Skeletal muscle cell (primary cell): Measurements from ENCODE around the gene ANXA4.
"Not testable (repeated sequence)": the region's sequence is repeated elsewhere in the genome, so short reads cannot be mapped to it uniquely, and the experiment has no call there.

ENCODE experiments used
- DNase-seq: peaks from one replicate; pipeline ENCODE4 v3.0.0-alpha.2; 2010; ENCODE audit warnings: low read depth
- H3K4me3 ChIP-seq: 2 replicates; pipeline ENCODE4 v1.5.1; 2011; ENCODE audit warnings: low read depth, mild to moderate bottlenecking, control low read depth, low read length, moderate library complexity

Gene ANXA4

DNA sequence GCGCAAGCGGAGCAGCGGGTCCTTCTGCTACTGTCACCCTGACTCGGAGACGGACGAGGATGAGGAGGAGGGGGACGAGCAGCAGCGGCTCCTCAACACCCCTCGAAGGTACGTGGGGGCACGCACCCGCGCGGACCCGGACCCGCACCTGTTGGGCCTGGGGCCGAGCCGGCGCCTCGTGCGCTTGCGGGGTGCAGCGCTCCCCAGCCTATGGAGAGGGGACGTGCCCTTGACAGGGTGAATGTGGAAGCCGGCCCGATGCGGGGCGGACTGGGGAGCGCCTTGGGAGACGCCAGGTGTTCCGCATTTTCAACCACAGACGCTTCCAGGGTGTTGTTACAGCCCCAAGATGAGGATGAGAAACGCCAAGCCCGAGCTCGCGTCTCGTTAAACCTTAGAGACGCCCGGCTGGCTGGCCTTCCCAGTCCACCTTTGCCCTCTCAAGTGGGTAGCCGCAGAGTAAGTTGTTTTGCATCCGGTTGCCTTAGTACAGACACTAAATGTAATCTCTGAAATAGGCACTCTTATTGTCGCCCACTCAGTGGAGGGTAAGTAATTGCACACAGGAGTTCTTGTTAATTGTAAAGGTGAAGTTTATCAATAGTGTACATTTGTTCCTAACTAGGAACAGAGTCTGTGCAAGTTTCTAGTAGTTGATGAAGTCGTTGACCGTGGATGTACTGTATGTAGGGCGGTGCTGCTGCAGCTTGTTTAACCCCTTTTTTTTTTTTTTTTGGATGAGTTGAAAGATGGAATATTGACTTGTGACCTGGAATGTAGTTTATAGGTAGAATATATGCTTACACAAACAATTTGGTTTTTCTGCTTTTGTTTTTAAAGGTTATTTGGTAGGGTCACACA lies 88.3 kb downstream of the ANXA4 start:
- no peak for DNase-seq
- H3K4me3 ChIP-seq: peak overlapping the region; percentile 92

DNA sequence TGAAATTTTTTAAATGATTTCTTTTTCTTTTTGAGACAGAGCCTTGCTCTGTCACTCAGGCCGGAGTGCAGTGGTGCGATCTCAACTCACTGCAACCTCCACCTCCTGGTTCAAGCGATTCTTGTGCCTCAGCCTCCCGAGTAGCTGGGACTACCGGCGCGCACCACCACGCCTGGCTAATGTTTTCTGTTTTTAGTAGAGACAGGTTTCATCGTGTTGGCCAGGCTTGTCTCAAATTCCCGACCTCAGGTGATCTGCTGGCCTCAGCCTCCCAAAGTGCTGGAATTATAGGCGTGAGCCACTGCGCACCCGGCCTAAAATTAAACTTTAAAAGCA lies 88.9 kb downstream of the ANXA4 start:
- not testable (repeated sequence) for DNase-seq
- peak overlapping the region; percentile 92 for H3K4me3 ChIP-seq

DNA sequence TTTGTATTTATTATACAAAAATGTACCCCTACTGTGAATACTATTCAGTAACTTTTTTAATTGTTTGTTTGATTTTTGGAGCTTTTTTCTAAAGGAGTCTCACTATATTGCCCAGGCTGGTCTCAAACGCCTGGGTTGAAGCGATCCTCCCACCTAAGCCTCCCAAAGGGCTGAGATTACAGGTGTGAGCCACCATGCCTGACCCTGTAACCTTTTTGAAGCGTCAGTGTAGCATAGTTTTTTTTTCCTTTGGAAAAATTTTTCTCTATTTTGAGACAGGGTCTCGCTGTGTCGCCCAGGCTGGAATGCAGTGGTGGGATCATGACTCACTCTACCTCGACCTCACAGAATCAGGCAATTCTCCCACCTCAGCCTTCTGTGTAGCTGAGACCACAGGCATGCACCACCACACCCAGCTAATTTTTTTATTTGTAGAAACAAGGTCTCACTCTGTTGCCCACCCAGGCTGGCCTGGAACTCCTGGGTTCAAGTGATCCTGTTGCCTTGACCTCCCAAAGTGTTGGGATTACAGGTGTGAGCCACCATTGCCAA lies 89.5 kb downstream of the ANXA4 start:
- no peak overlapping the region for H3K4me3 ChIP-seq
- no peak for DNase-seq

DNA sequence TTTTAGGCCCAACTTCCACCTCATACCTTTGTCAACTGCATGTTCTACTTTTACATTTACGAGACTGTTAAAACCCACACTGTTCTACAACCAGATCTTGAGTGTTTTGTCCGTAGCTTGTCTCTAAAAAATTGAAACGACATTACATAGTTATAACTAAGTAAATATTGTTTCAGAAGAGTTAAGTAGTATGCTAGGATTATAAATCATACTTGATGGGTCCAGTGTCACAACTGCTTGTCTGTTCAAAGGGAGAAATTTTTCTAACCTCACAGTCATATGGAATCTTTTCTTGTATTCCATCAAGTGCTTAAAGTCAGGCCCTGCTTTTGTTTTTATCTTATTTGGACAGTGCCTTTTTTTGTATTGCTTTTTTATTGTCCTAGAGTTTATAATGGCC lies 91.8 kb downstream of the ANXA4 start:
- no peak for DNase-seq
- no peak overlapping the region for H3K4me3 ChIP-seq

DNA sequence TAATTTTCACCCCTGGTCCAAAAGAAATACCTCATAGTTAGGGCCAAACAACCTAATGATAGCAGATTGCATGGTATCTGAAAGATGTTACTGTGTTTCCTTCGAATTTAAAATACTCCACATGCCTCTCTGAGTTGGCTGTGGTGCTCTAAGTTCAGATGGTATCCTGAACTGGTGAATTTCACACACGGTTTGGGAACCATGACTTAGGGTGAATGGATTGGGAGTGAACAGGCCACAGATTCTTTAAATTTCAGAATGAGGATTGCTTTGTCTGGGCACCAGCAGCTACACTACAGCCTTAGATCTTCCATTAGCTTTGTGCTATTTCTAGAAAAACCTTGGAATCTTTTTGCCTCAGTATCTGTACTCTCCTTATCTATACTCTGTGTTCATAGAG lies 93.7 kb downstream of the ANXA4 start:
- H3K4me3 ChIP-seq: no peak overlapping the region
- no peak for DNase-seq

DNA sequence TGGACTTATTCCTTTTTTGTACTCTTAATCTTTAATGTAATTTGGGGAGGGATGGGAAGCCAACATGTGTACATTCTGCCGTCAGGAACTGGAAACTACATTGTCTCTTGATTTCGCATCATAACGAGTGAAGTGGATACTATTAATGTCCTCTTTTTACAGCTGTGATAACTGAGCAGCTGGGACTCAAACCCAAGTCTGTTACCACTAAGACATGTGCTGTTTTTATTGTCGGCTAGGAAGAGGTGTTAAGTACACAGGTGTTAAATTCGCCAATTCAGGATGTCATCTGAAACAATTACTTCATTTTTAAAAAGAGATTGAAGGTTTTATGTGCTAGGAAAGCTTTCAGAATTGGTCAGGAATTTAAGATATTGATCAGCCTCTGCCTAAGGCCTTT lies 94.4 kb downstream of the ANXA4 start:
- no peak overlapping the region for H3K4me3 ChIP-seq
- DNase-seq: no peak

- H3K4me3 ChIP-seq: no peak overlapping the region
- DNase-seq: no peak
These were observed 95.6 kb downstream of the ANXA4 start for GRCh38 chr2:69837533-69837932.

DNA sequence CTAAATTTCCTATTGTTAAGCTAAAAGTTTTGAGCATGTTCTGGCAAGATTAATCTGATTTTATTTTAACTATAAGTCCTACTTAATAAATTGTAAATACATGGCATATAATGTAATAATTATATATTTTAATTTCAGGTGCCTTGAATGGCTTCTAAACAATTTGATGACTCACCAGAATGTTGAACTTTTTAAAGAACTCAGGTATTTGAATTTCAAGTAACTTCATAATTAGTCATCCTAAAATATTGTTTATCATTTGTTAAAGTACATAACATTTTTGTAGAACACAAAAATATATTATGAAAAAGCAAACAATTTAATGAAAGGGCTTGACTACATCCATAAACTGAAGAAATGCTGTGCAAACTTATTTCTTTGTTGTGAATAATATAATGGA lies 102.1 kb downstream of the ANXA4 start:
- no peak for DNase-seq
- H3K4me3 ChIP-seq: no peak overlapping the region

- DNase-seq: no peak
- no peak overlapping the region for H3K4me3 ChIP-seq
These were observed 102.6 kb downstream of the ANXA4 start for GRCh38 chr2:69844560-69844959.

- no peak overlapping the region for H3K4me3 ChIP-seq
- no peak for DNase-seq
These were observed 104.5 kb downstream of the ANXA4 start for GRCh38 chr2:69846182-69847067.

DNA sequence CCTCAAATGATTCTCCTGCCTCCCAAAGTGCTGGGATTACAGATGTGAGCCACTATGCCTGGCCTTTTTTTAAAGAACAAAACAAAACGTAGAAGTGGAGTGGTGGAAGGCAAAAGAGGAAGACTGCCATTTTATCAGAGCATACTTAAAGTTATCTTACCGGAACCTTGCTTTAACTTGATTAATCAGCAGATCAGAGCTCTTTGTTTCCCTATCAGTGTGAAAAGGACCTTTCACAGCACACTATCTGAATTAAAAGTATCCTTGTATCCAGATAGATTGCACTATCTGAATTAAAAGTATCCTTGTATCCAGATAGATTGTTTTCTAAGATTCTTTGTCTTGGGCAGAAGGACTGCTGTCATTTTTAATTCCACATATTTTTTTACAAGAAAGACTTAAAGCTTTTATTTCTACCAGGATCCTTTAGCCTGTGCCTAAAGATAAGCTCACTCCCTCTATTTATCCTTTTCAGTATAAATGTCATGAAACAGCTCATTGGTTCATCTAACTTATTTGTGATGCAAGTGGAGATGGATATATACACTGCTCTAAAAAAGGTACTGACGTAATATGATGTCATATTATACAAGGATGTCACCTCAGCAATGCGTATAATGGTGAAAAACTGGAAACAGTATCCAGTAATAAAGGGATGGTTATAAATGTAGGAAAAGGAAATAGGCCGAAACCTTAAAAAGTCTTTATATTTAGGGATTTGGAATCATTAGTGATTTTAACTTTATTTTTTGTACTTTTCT lies 105.3 kb downstream of the ANXA4 start:
- no peak overlapping the region for H3K4me3 ChIP-seq
- DNase-seq: no peak

GRCh38 chr2:69848186-69848790 lies 106.4 kb downstream of the ANXA4 start:
- no peak overlapping the region for H3K4me3 ChIP-seq
- DNase-seq: no peak

DNA sequence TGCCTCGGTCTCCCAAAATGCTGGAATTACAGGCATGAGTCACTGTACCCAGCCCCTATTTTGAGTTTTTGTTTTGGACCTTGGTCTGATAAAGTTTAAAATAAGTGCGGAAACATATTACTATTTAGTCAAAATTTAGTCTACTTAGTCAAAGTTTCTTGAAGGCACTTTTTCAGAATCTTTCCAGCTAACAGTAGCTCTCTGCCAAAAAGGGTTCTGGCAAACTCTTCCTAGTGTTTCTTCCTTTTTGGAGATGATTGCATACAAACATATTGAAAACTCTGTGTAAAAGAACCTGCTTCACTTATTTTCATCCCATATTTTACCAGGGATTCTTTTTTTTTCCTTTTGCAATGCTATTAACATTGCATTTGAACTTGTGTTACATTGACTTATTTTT lies 116.3 kb downstream of the ANXA4 start:
- H3K4me3 ChIP-seq: no peak overlapping the region
- DNase-seq: no peak

DNA sequence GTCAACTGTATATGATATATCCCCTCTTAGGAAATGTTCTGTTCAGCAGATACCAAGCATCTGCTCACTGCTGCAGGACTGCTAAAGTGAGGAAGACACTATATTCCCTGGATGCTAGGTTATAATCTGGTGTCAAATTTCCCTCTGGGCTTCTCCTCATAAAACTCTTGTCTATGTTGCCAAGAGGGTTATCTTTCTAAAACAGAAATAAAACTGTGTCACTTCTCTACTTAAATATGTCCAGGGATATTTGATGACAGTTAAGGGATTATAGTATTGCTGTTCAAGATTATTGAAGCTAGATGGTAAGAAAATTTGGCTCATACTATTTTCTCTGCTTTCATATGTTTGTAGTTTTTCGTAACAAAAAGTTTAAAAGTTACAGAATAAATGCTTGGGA lies 121.4 kb downstream of the ANXA4 start:
- H3K4me3 ChIP-seq: no peak overlapping the region
- no peak for DNase-seq
